LNCAP (cell line): ENCODE results near the gene BTN2A1.

Experiments
- TF ChIP-seq, protein P1 (sequence below): fragments of 450-650 bp; IDR thresholded peaks from 2 replicates; pipeline ENCODE4 v1.5.1; 2017; ENCODE audit warnings: mild to moderate bottlenecking

The BTN2A1 gene

GRCh38 chr6:26484161-26484560 lies 26.4 kb downstream of the BTN2A1 start:
- TF ChIP-seq, protein P1, sequence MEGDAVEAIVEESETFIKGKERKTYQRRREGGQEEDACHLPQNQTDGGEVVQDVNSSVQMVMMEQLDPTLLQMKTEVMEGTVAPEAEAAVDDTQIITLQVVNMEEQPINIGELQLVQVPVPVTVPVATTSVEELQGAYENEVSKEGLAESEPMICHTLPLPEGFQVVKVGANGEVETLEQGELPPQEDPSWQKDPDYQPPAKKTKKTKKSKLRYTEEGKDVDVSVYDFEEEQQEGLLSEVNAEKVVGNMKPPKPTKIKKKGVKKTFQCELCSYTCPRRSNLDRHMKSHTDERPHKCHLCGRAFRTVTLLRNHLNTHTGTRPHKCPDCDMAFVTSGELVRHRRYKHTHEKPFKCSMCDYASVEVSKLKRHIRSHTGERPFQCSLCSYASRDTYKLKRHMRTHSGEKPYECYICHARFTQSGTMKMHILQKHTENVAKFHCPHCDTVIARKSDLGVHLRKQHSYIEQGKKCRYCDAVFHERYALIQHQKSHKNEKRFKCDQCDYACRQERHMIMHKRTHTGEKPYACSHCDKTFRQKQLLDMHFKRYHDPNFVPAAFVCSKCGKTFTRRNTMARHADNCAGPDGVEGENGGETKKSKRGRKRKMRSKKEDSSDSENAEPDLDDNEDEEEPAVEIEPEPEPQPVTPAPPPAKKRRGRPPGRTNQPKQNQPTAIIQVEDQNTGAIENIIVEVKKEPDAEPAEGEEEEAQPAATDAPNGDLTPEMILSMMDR = no peak

GRCh38 chr6:26485112-26485780 lies 27.5 kb downstream of the BTN2A1 start:
- TF ChIP-seq, protein P1 = no peak

- TF ChIP-seq, protein P1 = no peak
These were observed 28.6 kb downstream of the BTN2A1 start for GRCh38 chr6:26486358-26486757.

DNA sequence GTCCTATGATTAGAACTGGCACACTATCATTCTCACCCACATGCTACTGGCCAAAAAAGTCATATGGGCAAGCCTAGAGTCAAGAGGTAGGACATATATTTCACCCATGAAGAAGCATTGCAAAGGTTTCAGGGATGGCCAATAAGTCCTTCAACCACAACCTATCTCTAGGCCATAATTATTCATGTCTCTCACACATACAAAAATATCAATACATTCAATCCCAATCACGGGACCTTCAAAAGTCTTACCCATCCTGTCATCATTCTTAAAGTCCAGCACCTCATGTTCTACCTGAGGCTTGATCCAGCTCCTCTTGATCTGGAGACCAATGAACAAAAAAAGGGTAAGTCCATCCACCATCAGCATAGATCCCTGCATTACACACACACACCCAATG lies 29.7 kb downstream of the BTN2A1 start:
- TF ChIP-seq, protein P1 = no peak

DNA sequence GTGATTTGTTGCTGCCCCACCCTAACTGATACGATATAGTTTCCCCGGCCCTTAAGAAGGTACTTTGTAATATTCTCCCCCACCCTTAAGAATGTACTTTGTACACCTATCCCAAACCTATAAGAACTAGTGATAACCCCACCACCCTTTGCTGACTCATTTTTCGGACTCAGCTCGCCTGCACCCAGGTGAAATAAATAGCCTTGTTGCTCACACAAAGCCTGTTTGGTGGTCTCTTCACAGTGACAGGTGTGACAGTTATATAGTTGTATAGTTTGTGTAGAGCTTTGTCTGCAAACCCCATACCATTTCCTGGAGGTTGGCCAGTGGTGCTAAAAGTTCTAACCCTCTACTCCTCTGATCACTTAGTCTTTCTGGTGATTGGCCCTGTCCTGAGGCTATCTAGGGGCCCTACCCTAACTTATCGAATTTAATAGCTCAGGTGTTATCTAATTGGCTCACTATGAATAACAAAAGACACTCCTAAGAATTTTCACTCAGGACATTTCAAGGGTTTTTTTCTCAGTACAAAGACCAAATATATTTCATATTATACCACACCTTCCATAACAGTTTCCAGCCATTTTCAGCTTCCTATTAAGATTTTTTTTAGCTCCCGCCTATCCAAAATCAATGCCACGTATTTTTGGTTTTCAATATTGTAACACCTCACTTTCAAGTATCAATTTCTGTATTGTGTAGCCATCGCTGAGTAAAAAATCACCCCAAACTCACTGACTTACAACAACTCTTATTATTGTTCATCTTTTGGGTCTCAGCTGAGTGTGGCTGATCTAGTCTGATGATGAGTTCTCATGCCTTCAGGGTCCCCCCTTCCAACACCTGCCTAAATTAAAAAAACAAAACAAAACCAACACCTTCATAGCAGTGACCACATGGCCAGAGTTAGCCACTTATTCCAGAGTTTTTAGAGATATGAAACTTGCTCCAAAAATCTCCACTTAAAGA lies 32.5 kb downstream of the BTN2A1 start:
- TF ChIP-seq, protein P1 = no peak

DNA sequence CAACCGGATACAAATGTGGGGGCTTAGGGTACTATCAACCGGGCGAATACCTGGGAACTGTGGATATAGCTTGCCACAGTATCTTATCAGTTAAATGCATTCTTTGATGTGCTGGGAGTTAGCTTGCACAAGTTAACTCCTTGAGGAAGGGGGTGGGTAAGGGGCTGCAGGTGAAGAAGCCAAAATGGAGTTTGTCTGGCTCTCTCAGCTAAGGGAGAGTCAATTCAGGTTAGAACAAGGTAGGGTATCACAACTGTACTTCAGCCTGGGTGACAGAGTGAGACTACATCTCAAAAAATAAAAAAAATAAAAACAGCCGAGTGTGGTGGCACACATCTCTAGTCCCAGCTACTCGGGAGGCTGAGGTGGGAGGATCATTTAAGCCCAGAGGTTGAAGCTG lies 33.8 kb downstream of the BTN2A1 start:
- TF ChIP-seq, protein P1 = no peak

GRCh38 chr6:26493258-26493657 lies 35.5 kb downstream of the BTN2A1 start:
- TF ChIP-seq, protein P1 = no peak
